Left ventricle myocardium inferior (tissue), 1 donor: Measurements from ENCODE around the gene PSMD14. TPM values are rescaled to one million over a fixed set of nuclear protein-coding genes. Genes with fewer than 3 reads are reported as not detected.
"Not testable (repeated sequence)": the region's sequence is repeated elsewhere in the genome, so short reads cannot be mapped to it uniquely, and the experiment has no call there.

Experiments used
- DNase-seq: peaks from one replicate; pipeline ENCODE4 v3.0.0-alpha.2; 2020
- H3K27ac ChIP-seq: fragments of 200-600 bp; replicated peaks from 2 replicates; pipeline ENCODE4 v1.8.0; 2021
- H3K27me3 ChIP-seq: fragments of 200-600 bp; 2 replicates; pipeline ENCODE4 v1.8.0; 2021; ENCODE audit warnings: low read depth
- H3K36me3 ChIP-seq: fragments of 200-600 bp; 2 replicates; pipeline ENCODE4 v1.8.0; 2021
- H3K4me1 ChIP-seq: fragments of 200-600 bp; 2 replicates; pipeline ENCODE4 v1.8.0; 2021
- H3K4me3 ChIP-seq: fragments of 200-600 bp; 2 replicates; pipeline ENCODE4 v1.8.0; 2021; ENCODE audit warnings: mild to moderate bottlenecking, moderate library complexity
- H3K9me3 ChIP-seq: fragments of 200-600 bp; replicated peaks from 2 replicates; pipeline ENCODE4 v1.8.0; 2021
- intact Hi-C: fragments of 100-400 bp; cut with micrococcal nuclease; formaldehyde crosslinking; loops from one replicate; pipeline ENCODE4 v1.11.0; 2022
- total RNA-seq: library from RNA; stranded (reverse); fragmentation: NEBNext Ultra II Directional; extraction: Animal tissue kit (Norgen Biotek cat#: 25700); gene quantifications from one replicate; pipeline ENCODE4 v1.2.1, GENCODE V29; 2021
- TF ChIP-seq, protein P1 (sequence below): fragments of 200-600 bp; IDR thresholded peaks from 2 replicates; pipeline ENCODE4 v1.8.0; 2021; ENCODE audit warnings: antibody characterized with exemption, mild to moderate bottlenecking, borderline replicate concordance
- donor health status: DM: no; HTN: yes; CAD: no; lungs with severe emphysema.

Gene PSMD14
- total RNA-seq, 1 donor from 2014 or later, result 42.3 TPM

DNA sequence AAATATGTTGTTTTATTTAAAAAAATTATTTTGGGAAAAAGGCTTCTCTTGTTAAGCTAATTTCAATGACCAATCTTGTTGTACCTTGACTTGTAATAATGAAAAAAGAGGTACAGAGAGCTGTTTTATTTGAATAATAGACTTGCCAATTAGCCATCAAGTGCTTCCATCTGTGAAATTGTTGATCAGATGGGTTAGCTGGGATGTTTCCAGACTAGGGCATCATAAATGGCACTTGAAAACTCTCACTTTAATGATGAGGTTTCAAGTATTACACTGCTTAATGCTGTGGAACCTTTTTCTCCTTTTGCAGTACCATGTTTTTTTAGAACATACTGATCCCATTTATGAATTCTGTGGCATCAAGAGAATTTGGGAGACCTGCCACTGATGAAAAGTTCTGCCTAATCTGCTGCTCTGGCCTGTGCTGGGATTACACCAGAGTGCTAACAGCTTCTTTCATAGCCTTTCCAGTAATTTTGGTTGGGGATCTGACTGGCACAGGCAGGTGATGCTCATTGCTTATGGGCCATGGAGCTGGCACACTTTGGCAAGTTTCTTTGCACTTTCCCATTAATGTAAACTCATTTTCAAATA lies 24.2 kb downstream of the PSMD14 start:
- Histone ChIP-seq H3K4me1 (no peaks in the 10 kb centered on the region), H3K27ac (no peak overlapping the region), H3K9me3 (no peaks in the 10 kb centered on the region), H3K4me3 (no peak overlapping the region), H3K36me3 (no peaks in the 10 kb centered on the region), H3K27me3 (no peaks in the 10 kb centered on the region)
- TF ChIP-seq, protein P1, sequence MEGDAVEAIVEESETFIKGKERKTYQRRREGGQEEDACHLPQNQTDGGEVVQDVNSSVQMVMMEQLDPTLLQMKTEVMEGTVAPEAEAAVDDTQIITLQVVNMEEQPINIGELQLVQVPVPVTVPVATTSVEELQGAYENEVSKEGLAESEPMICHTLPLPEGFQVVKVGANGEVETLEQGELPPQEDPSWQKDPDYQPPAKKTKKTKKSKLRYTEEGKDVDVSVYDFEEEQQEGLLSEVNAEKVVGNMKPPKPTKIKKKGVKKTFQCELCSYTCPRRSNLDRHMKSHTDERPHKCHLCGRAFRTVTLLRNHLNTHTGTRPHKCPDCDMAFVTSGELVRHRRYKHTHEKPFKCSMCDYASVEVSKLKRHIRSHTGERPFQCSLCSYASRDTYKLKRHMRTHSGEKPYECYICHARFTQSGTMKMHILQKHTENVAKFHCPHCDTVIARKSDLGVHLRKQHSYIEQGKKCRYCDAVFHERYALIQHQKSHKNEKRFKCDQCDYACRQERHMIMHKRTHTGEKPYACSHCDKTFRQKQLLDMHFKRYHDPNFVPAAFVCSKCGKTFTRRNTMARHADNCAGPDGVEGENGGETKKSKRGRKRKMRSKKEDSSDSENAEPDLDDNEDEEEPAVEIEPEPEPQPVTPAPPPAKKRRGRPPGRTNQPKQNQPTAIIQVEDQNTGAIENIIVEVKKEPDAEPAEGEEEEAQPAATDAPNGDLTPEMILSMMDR, result no peak
- intact Hi-C loops, result no loop called here
- no peak for DNase-seq

DNA sequence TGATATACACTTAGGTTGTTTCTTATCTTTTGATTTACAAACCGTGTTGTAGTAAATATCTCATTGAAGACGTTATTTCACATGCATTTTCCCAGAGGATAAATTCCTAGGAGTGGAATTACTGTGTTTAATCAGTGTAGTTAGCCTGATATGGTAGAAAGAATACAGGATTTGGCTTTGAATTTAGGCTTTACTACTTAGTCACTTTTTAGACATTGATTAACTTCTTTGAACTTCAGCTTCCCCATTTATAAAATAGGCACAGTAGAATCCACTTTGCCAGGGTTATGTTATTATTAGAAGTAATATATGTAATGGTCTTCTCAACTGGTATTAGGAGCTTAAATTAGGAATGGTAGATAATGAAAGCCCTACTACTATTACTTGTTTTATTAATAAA lies 27.4 kb downstream of the PSMD14 start:
- Histone ChIP-seq H3K4me1 (no peaks in the 10 kb centered on the region), H3K4me3 (no peak overlapping the region), H3K27me3 (no peaks in the 10 kb centered on the region), H3K27ac (no peak overlapping the region), H3K9me3 (no peaks in the 10 kb centered on the region), H3K36me3 (peaks cover 5% of the 10 kb centered on the region)
- intact Hi-C loops, result no loop called here
- no peak for DNase-seq
- TF ChIP-seq, protein P1, result no peak

DNA sequence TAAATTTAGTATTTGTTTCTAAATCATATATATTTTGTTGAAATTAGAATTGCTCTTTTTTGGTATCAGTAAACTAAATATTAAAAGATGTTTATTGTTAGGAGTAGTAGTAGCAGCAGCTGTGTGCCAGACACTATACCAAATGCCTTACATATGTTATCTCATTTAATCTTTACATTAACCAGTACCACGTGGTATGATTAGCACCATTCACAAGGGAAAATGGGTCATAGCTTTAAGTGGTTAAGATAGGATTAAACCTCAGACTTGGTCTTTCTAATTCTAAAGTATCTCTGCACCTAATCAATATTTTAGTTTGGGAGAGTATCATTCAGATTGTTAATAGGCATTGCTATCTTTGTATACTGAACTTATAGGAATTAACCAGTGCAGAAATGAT lies 29.0 kb downstream of the PSMD14 start:
- intact Hi-C loops, result no loop called here
- no peak for DNase-seq
- H3K9me3 ChIP-seq, result no peaks in the 10 kb centered on the region
- peaks cover 7% of the 10 kb centered on the region for H3K36me3 ChIP-seq
- TF ChIP-seq, protein P1, result no peak
- no peaks in the 10 kb centered on the region for H3K4me1 ChIP-seq
- H3K4me3 ChIP-seq, result no peak overlapping the region
- no peak overlapping the region for H3K27ac ChIP-seq
- H3K27me3 ChIP-seq, result no peaks in the 10 kb centered on the region

DNA sequence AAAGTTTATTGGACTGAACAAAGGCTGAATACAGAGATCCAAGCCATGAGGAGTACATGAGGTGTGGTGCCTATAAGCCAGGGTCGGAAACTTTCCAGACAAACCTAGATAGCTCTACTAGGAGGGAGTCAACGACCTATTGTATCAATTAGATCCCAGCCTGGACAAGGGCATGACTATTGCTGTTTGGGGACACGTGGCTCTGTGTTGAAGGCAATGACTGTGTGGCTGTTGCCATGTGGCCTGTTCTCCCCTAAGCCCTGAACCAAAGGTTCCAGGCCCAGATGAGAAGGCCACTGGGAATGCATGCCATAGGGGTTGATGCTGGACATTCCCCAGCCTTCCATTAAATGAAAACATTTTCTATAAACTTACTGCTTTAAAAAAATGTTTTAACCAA lies 31.3 kb downstream of the PSMD14 start:
- DNase-seq, intact Hi-C loops, H3K27me3 ChIP-seq, H3K4me3 ChIP-seq, H3K9me3 ChIP-seq, H3K27ac ChIP-seq, H3K4me1 ChIP-seq: not testable (repeated sequence)
- H3K36me3 ChIP-seq, result peaks cover 14% of the 10 kb centered on the region

DNA sequence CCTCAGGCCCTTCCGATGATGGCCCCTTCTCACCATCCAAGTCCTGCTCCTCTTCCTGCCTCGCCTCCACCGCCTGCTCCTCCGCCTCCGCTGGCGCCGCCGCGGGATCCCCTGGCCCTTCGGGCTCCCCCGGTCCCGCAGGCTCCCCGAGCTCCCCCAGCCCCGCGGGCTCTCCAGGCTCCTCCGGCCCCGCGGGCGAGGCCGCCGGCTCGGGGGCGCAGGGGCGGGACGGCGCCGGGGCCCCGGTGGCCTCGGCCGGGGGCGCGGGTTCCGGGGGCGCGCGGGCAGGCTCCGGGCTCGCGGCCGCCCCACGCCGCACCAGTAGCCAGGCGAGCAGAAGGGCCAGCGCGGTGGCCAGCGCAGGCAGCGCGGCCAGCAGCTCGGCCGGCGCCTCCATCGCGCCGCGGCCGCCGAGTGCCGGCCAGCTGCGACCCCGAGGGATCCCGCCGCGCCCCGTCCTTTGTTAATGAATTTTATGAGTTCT lies 32.7 kb downstream of the PSMD14 start:
- H3K4me3 ChIP-seq, intact Hi-C loops, H3K9me3 ChIP-seq, DNase-seq, H3K27me3 ChIP-seq, H3K27ac ChIP-seq, H3K4me1 ChIP-seq: not testable (repeated sequence)
- peaks cover 14% of the 10 kb centered on the region for H3K36me3 ChIP-seq

DNA sequence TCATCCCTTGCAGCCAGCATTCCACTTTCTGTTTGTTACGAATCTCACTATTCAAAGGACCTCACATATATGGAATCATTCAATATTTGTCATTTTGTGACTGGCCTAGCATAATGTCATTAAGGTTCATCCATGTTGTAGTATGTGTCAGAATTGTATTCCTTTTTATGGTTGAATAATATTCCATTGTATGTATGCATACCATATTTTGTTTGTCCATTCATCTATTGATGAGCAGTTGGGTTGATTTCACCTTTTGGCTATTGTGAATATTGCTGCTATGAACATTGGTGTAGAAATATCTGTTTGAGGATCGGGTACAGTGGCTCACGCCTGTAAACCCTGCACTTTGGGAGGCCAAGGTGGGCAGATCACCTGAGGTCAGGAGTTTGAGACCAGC lies 35.0 kb downstream of the PSMD14 start:
- no peaks in the 10 kb centered on the region for H3K27me3 ChIP-seq

More for the DNA sequence above, 35.0 kb downstream of the PSMD14 start:
- no peaks in the 10 kb centered on the region for H3K9me3 ChIP-seq
- intact Hi-C loops, result no loop called here
- H3K4me1 ChIP-seq, result peaks cover 8% of the 10 kb centered on the region
- TF ChIP-seq, protein P1, result no peak
- no peak overlapping the region for H3K4me3 ChIP-seq
- DNase-seq, result no peak
- H3K36me3 ChIP-seq, result peaks cover 14% of the 10 kb centered on the region
- H3K27ac ChIP-seq, result no peak overlapping the region
